Measurements from ENCODE around the gene PLAGL2. TPM values are rescaled to one million over a fixed set of nuclear protein-coding genes. Genes with fewer than 3 reads are reported as not detected.

Gene PLAGL2
- total RNA-seq, 1 experiment from 2014 or later = 30.5 TPM

DNA sequence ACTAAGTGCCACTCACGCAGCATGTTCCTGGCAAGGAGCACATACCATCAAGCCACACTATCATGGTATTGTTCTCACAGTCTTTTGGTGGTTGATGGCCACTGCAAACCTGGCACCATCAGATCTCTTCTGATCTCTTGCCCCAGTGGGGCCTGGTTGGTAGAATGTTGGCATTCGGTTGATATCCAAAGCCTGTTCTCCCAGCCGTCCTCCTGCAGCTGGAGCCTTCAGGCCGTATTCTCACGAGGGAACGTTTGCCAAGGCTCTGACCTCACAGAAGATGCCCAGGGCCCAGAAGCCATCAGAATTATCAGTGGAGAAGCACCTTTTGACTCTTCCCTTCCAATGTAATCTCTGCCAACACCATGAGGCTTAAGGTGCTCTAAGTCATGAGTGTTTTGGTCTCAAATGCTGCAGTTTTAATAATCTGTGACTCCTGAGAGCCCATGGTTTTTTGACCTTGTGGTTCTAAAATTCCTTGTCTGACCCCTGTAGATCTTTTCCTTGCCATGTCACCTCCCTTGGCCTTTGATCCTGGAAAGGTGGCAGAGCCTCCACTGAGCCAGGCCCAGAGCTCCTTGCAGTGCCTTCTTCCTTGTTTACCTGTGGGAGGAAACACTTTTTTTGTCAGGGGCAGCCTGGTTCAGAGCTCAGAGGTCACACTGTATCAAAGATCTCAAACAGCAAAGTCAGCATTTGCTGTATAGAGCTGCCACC lies 27.9 kb upstream of the PLAGL2 start:
- Histone ChIP-seq H2AFZ (ENCODE audit: low read length) (no peak overlapping the region), H3K4me1 (ENCODE audit: low read length) (peaks cover 9% of the 10 kb centered on the region), H3K9ac (ENCODE audit: low read length) (no peak overlapping the region), H3K9me2 (replicated peaks; ENCODE audit: insufficient read depth, low read length) (no peaks in the 10 kb centered on the region), H3K9me3 (ENCODE audit: low read length) (no peaks in the 10 kb centered on the region), H3K27ac (ENCODE audit: low read length) (no peak overlapping the region), H3K27me3 (ENCODE audit: low read length) (no peaks in the 10 kb centered on the region), H4K20me1 (ENCODE audit: insufficient read depth, low read depth, low read length) (0 out of 2 replicates have a peak, but pooled peaks cover 4% of the 10 kb centered on the region), H3K79me2 (ENCODE audit: low read length) (no peaks in the 10 kb centered on the region), H3K4me3 (ENCODE audit: low read length) (no peak overlapping the region), H3K36me3 (ENCODE audit: insufficient read depth, low read length) (peaks cover 37% of the 10 kb centered on the region), H3K4me2 (ENCODE audit: low read depth, low read length, poor library complexity, severe bottlenecking) (no peak overlapping the region)
- no peak for DNase-seq

DNA sequence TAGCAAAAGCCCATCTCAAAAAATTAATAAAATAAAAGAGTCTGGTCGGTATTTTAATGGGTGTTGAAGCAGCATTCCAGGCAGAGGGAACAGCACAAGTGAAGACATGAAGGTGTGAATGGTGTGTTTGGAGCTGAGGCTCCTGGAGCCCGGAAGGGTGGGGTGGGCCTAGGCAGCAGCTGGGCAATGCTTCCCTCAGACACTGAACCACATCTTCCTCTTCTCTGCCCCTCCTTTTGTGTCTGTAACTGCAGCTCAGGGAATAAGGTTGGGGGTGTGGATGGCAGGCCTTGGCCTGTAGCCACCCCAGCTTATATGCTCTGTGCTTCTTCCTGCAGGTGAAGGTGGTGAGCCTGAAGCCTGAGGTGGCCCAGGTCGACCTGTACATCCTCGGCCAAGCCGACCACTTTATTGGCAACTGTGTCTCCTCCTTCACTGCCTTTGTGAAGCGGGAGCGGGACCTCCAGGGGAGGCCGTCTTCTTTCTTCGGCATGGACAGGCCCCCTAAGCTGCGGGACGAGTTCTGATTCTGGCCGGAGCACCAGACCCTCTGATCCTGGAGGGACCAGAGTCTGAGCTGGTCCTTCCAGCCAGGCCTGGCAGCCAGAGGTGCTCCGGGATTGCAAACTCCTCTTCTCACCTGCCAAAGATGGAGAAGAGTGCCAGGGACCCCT lies 26.7 kb upstream of the PLAGL2 start:
- DNase-seq = no peak
- H2AFZ ChIP-seq (ENCODE audit: low read length) = no peak overlapping the region
- no peak overlapping the region for H3K9ac ChIP-seq (ENCODE audit: low read length)
- H3K4me1 ChIP-seq (ENCODE audit: low read length) = no peaks in the 10 kb centered on the region
- H3K27ac ChIP-seq (ENCODE audit: low read length) = no peak overlapping the region
- peaks cover 40% of the 10 kb centered on the region for H3K36me3 ChIP-seq (ENCODE audit: insufficient read depth, low read length)
- no peak overlapping the region for H3K4me3 ChIP-seq (ENCODE audit: low read length)
- H3K79me2 ChIP-seq (ENCODE audit: low read length) = no peaks in the 10 kb centered on the region
- no peaks in the 10 kb centered on the region for H3K27me3 ChIP-seq (ENCODE audit: low read length)
- H3K9me3 ChIP-seq (ENCODE audit: low read length) = no peaks in the 10 kb centered on the region
- 0 out of 2 replicates have a peak, but pooled peaks cover 4% of the 10 kb centered on the region for H4K20me1 ChIP-seq (ENCODE audit: insufficient read depth, low read depth, low read length)
- H3K9me2 ChIP-seq (replicated peaks; ENCODE audit: insufficient read depth, low read length) = no peaks in the 10 kb centered on the region
- H3K4me2 ChIP-seq (ENCODE audit: low read depth, low read length, poor library complexity, severe bottlenecking) = no peak overlapping the region

DNA sequence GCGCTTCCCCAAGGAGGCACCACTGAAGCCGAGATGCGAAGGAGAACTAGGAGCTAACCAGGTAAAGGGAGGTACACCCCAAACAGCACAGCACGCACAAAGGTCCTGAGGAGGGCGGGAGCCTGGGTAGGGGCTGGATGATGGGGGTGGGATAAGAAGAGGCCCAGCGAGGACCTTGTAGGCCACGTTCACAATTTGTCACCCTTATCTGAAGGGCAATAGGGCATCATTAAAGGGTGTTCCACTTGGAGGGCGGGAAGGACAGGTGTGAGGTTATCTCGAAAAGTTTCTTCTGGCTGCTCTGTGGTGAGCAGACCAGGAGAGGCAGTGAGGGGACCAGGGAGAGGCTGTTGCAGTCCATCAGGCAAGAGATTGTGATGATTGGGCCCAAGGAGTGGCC lies 25.7 kb upstream of the PLAGL2 start:
- Histone ChIP-seq H3K36me3 (ENCODE audit: insufficient read depth, low read length) (peaks cover 46% of the 10 kb centered on the region), H3K9me3 (ENCODE audit: low read length) (no peaks in the 10 kb centered on the region), H3K4me2 (ENCODE audit: low read depth, low read length, poor library complexity, severe bottlenecking) (no peak overlapping the region), H2AFZ (ENCODE audit: low read length) (no peak overlapping the region), H3K27ac (ENCODE audit: low read length) (no peak overlapping the region), H3K4me3 (ENCODE audit: low read length) (no peak overlapping the region), H3K9ac (ENCODE audit: low read length) (no peak overlapping the region), H3K4me1 (ENCODE audit: low read length) (no peaks in the 10 kb centered on the region), H4K20me1 (ENCODE audit: insufficient read depth, low read depth, low read length) (0 out of 2 replicates have a peak, but pooled peaks cover 4% of the 10 kb centered on the region), H3K79me2 (ENCODE audit: low read length) (no peaks in the 10 kb centered on the region), H3K27me3 (ENCODE audit: low read length) (no peaks in the 10 kb centered on the region), H3K9me2 (replicated peaks; ENCODE audit: insufficient read depth, low read length) (no peaks in the 10 kb centered on the region)
- no peak for DNase-seq

DNA sequence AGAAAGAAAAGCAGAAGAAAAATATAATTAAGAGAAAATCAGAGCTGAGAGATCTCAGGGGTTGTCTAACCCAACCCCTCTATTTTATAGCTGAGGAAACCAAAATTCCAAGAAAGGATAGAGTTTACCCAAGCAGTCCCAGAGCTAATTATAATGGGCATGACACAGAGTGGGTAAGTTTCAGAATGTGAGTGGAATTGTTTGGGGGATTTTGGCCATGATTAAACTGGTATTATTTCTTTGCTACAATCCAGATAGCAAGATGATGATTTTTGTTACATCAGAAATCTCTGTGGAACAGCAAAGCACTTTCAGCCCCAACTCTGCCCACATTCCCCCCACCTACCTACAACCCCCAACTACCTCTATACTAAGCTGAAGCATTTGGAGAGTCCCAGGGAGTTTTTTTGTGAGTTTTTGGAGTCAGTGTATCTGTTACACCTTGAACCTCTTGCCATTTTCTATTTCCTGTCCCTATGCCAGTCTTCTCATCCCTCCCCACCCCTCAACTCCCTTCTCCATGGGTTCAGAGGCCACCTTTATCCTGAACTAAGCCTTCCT lies 24.9 kb upstream of the PLAGL2 start:
- H3K4me2 ChIP-seq (ENCODE audit: low read depth, low read length, poor library complexity, severe bottlenecking) = no peak overlapping the region
- no peak overlapping the region for H3K9ac ChIP-seq (ENCODE audit: low read length)
- H3K4me3 ChIP-seq (ENCODE audit: low read length) = no peak overlapping the region
- H3K36me3 ChIP-seq (ENCODE audit: insufficient read depth, low read length) = peaks cover 48% of the 10 kb centered on the region
- DNase-seq = no peak
- 0 out of 2 replicates have a peak, but pooled peaks cover 4% of the 10 kb centered on the region for H4K20me1 ChIP-seq (ENCODE audit: insufficient read depth, low read depth, low read length)
- no peaks in the 10 kb centered on the region for H3K9me2 ChIP-seq (replicated peaks; ENCODE audit: insufficient read depth, low read length)
- no peaks in the 10 kb centered on the region for H3K27me3 ChIP-seq (ENCODE audit: low read length)
- H3K79me2 ChIP-seq (ENCODE audit: low read length) = no peaks in the 10 kb centered on the region
- no peaks in the 10 kb centered on the region for H3K9me3 ChIP-seq (ENCODE audit: low read length)
- no peaks in the 10 kb centered on the region for H3K4me1 ChIP-seq (ENCODE audit: low read length)
- H2AFZ ChIP-seq (ENCODE audit: low read length) = no peak overlapping the region
- no peak overlapping the region for H3K27ac ChIP-seq (ENCODE audit: low read length)

DNA sequence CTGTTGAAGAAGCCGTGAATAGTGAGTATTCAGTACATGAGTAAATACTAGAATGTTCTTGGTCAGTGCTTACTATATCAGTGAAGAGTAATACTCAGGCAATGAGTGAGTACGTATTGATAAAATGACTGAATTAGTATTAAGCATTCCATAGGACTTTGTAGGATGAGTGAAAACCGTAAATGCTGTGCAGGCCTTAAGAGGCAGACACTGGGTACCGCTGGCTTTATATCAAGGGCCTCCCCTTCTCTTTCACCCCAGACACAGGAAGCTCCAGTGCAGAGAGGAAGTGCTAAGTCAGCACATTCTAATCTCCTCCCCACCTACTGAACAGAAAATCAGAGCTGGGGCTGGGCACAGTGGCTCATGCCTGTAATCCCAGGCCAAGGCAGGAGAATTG lies 24.3 kb upstream of the PLAGL2 start:
- 0 out of 2 replicates have a peak, but pooled peaks cover 4% of the 10 kb centered on the region for H4K20me1 ChIP-seq (ENCODE audit: insufficient read depth, low read depth, low read length)
- H3K36me3 ChIP-seq (ENCODE audit: insufficient read depth, low read length) = peaks cover 46% of the 10 kb centered on the region
- H3K27ac ChIP-seq (ENCODE audit: low read length) = no peak overlapping the region
- no peaks in the 10 kb centered on the region for H3K9me2 ChIP-seq (replicated peaks; ENCODE audit: insufficient read depth, low read length)
- no peaks in the 10 kb centered on the region for H3K27me3 ChIP-seq (ENCODE audit: low read length)
- H3K9ac ChIP-seq (ENCODE audit: low read length) = no peak overlapping the region
- H3K4me3 ChIP-seq (ENCODE audit: low read length) = no peak overlapping the region
- H3K79me2 ChIP-seq (ENCODE audit: low read length) = no peaks in the 10 kb centered on the region
- no peak overlapping the region for H2AFZ ChIP-seq (ENCODE audit: low read length)
- no peak overlapping the region for H3K4me2 ChIP-seq (ENCODE audit: low read depth, low read length, poor library complexity, severe bottlenecking)
- H3K9me3 ChIP-seq (ENCODE audit: low read length) = no peaks in the 10 kb centered on the region
- DNase-seq = no peak
- no peaks in the 10 kb centered on the region for H3K4me1 ChIP-seq (ENCODE audit: low read length)

DNA sequence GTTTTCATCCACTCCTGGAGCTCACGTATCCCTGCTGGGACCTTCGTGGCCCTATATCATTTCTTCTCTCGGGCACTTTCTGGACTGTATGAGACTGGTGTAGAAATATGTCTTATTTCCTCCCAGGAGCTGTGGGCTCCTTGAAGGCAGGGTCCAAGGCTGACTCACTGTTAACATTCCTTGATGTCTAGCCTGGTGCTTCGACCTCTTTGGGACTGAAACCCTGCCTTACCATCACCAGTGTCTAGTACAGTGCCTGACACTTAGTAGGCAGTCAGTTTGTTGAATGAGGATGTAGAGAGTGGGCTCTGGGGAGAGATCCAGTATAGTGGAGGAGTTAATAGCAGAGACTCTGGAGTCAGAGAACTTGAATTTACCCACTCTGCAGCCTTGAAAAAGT lies 23.7 kb upstream of the PLAGL2 start:
- H3K27me3 ChIP-seq (ENCODE audit: low read length) = no peaks in the 10 kb centered on the region
- H3K4me3 ChIP-seq (ENCODE audit: low read length) = no peak overlapping the region
- H3K36me3 ChIP-seq (ENCODE audit: insufficient read depth, low read length) = peaks cover 42% of the 10 kb centered on the region
- no peaks in the 10 kb centered on the region for H3K9me2 ChIP-seq (replicated peaks; ENCODE audit: insufficient read depth, low read length)
- no peaks in the 10 kb centered on the region for H3K79me2 ChIP-seq (ENCODE audit: low read length)
- no peak overlapping the region for H2AFZ ChIP-seq (ENCODE audit: low read length)
- H3K4me2 ChIP-seq (ENCODE audit: low read depth, low read length, poor library complexity, severe bottlenecking) = no peak overlapping the region
- H3K9ac ChIP-seq (ENCODE audit: low read length) = no peak overlapping the region
- no peak for DNase-seq
- H3K4me1 ChIP-seq (ENCODE audit: low read length) = no peaks in the 10 kb centered on the region
- H3K9me3 ChIP-seq (ENCODE audit: low read length) = no peaks in the 10 kb centered on the region
- H3K27ac ChIP-seq (ENCODE audit: low read length) = no peak overlapping the region
- 0 out of 2 replicates have a peak, but pooled peaks cover 4% of the 10 kb centered on the region for H4K20me1 ChIP-seq (ENCODE audit: insufficient read depth, low read depth, low read length)

DNA sequence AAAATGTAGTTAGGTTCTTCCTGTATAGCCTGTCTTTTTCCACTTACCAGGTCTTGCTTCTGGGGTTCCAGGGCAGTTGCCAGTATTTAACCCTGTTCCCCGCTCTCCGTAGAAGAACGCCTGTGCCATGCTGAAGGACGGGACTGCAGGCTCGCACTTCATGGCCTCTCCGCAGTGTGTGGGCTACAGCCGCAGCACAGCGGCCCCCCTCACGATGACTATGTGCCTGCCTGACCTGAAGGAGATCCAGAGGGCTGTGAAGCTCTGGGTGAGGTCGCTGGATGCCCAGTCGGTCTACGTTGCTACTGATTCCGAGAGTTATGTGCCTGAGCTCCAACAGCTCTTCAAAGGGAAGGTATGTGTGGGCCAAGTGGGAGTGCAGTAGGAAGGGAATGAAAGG lies 23.2 kb upstream of the PLAGL2 start:
- H3K9me2 ChIP-seq (replicated peaks; ENCODE audit: insufficient read depth, low read length) = no peaks in the 10 kb centered on the region
- peaks cover 42% of the 10 kb centered on the region for H3K36me3 ChIP-seq (ENCODE audit: insufficient read depth, low read length)
- no peak overlapping the region for H3K9ac ChIP-seq (ENCODE audit: low read length)
- no peaks in the 10 kb centered on the region for H3K27me3 ChIP-seq (ENCODE audit: low read length)
- H3K79me2 ChIP-seq (ENCODE audit: low read length) = no peaks in the 10 kb centered on the region
- 0 out of 2 replicates have a peak, but pooled peaks cover 4% of the 10 kb centered on the region for H4K20me1 ChIP-seq (ENCODE audit: insufficient read depth, low read depth, low read length)
- H3K9me3 ChIP-seq (ENCODE audit: low read length) = no peaks in the 10 kb centered on the region
- H3K27ac ChIP-seq (ENCODE audit: low read length) = no peak overlapping the region
- no peak overlapping the region for H3K4me3 ChIP-seq (ENCODE audit: low read length)
- H3K4me2 ChIP-seq (ENCODE audit: low read depth, low read length, poor library complexity, severe bottlenecking) = no peak overlapping the region
- H3K4me1 ChIP-seq (ENCODE audit: low read length) = no peaks in the 10 kb centered on the region
- no peak overlapping the region for H2AFZ ChIP-seq (ENCODE audit: low read length)
- no peak for DNase-seq

DNA sequence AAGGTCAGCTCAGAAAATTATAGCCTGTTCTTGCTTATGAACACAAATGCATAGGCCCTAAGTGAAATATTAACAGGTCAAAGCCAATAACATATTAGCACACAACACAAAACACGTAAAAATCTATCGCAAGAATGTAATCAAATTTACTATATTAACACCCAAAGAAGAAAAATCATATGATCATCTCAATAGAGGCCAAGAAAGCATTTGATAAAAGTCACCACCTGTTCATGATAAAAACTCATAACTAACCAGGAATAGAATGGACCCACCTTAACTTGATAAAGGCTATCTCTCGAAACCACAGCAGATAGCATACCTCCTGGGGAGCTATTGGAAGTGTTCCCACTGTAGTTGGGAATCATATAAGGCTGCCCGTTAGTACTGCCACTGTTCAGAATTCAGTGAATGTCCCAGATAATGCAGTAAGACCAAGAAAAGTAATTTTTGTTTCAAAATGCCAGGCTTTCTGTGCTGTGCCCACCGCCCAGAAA lies 21.8 kb upstream of the PLAGL2 start:
- Histone ChIP-seq H2AFZ (ENCODE audit: low read length) (no peak overlapping the region), H3K9me2 (replicated peaks; ENCODE audit: insufficient read depth, low read length) (no peaks in the 10 kb centered on the region), H3K4me3 (ENCODE audit: low read length) (no peak overlapping the region), H3K36me3 (ENCODE audit: insufficient read depth, low read length) (peaks cover 43% of the 10 kb centered on the region), H3K79me2 (ENCODE audit: low read length) (no peaks in the 10 kb centered on the region), H3K4me2 (ENCODE audit: low read depth, low read length, poor library complexity, severe bottlenecking) (no peak overlapping the region), H3K4me1 (ENCODE audit: low read length) (no peaks in the 10 kb centered on the region), H4K20me1 (ENCODE audit: insufficient read depth, low read depth, low read length) (0 out of 2 replicates have a peak, but pooled peaks cover 2% of the 10 kb centered on the region), H3K9me3 (ENCODE audit: low read length) (no peaks in the 10 kb centered on the region), H3K9ac (ENCODE audit: low read length) (no peak overlapping the region), H3K27ac (ENCODE audit: low read length) (no peak overlapping the region), H3K27me3 (ENCODE audit: low read length) (no peaks in the 10 kb centered on the region)
- DNase-seq = no peak
